Testis (tissue), 3 donors: ENCODE measurements around the gene SLC17A7. TPM values are rescaled to one million over a fixed set of nuclear protein-coding genes. Genes with fewer than 3 reads are reported as not detected.

Source experiments
- DNase-seq: peaks from one replicate; pipeline ENCODE4 v3.0.0-alpha.2; 2019
- H3K27ac ChIP-seq, 2 donors: fragments of 200-600 bp; sonication (generic); one replicate each; pipeline ENCODE4 v1.5.1; 2019
- H3K27me3 ChIP-seq: fragments of 200-600 bp; sonication (generic); one replicate; pipeline ENCODE4 v1.5.1; 2019
- H3K36me3 ChIP-seq: fragments of 200-600 bp; sonication (generic); one replicate; pipeline ENCODE4 v1.5.1; 2017; ENCODE audit warnings: low read depth; ENCODE audit errors: missing control alignments
- H3K4me1 ChIP-seq: fragments of 200-600 bp; sonication (generic); one replicate; pipeline ENCODE4 v1.5.1; 2019
- H3K4me3 ChIP-seq, 2 donors: fragments of 200-600 bp; sonication (generic); one replicate each; pipeline ENCODE4 v1.5.1; 2017 to 2019
- H3K9me3 ChIP-seq: fragments of 200-600 bp; sonication (generic); one replicate; pipeline ENCODE4 v1.5.1; 2017
- POLR2A ChIP-seq: fragments of 450-650 bp; IDR thresholded peaks from one replicate; pipeline ENCODE4 v1.6.1; 2017; ENCODE audit warnings: antibody characterized with exemption, mild to moderate bottlenecking, moderate library complexity
- WGBS, 2 donors: methylation state at CpG; one replicate each; pipeline ENCODE4 v1.1.5; 2018; 5-methylcytosine and 5-hydroxymethylcytosine counted together
- intact Hi-C: fragments of 100-400 bp; cut with DNase I; formaldehyde crosslinking; loops from one replicate; pipeline ENCODE4 v1.15.1; 2023; ENCODE audit warnings: low total_unique reads
- polyA plus RNA-seq: library from polyadenylated mRNA; stranded (reverse); fragments of 350-450 nt; fragmentation: Illumina TruSeq; extraction: RNeasy Lipid Tissue Mini Kit (QIAGEN cat#74804); gene quantifications from one replicate; pipeline ENCODE4 v1.2.3, GENCODE V29; 2014; ENCODE audit warnings: low read depth, low replicate concordance; ENCODE audit not compliant: insufficient read depth
- total RNA-seq, 2 donors: library from RNA; depleted of rRNA; stranded (reverse); fragments of >200 nt; gene quantifications; one replicate each; pipeline ENCODE4 v1.2.3, GENCODE V29; 2016
- TF ChIP-seq, protein P1 (sequence below), 3 experiments: fragments of 450-650 bp in 2 of 3; fragments of 200-600 bp in 1 of 3; sonication (generic) in 1 of 3; IDR thresholded peaks; one replicate each; pipeline ENCODE4 v1.5.1; 2016 to 2019; ENCODE audit warnings: antibody characterized with exemption in 3 of 3, mild to moderate bottlenecking in 2 of 3, moderate library complexity in 1 of 3

Gene SLC17A7
- total and polyA plus RNA-seq, 3 donors from 2014 or later = 2.2 to 3.2 (median 2.7) TPM

DNA sequence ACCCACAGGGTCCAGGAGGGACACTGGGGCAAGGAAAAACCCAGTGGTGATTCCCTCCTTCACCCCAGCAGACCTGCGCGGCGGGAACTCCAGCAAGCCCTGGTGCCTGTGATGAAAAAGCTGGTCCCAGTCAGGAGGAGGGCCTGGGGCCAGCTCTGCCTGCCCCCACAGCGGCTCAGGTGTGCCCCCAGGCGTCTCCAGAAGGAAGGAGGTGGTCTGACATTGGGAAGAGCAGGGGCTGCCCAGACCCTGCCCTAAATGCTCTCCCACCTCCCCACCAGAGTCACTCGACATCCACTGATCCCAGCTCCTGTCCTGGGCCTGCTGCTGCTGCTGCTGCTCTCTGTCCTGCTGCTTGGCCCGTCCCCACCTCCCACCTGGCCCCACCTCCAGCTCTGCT lies 24.2 kb downstream of the SLC17A7 start:
- Histone ChIP-seq H3K4me1 (peaks cover 4% of the 10 kb centered on the region), H3K9me3 (no peaks in the 10 kb centered on the region), H3K27ac (no peak overlapping the region), H3K27me3 (no peaks in the 10 kb centered on the region), H3K36me3 (no peaks in the 10 kb centered on the region), H3K4me3 (no peak overlapping the region)
- intact Hi-C loops = no loop called here
- DNase-seq = no peak
- 66% methylated on average over 7 of the region's 7 CpGs; no CpG with 5 or more reads in 1 of the 2 donors for WGBS, 2 donors
- TF ChIP-seq, protein P1, sequence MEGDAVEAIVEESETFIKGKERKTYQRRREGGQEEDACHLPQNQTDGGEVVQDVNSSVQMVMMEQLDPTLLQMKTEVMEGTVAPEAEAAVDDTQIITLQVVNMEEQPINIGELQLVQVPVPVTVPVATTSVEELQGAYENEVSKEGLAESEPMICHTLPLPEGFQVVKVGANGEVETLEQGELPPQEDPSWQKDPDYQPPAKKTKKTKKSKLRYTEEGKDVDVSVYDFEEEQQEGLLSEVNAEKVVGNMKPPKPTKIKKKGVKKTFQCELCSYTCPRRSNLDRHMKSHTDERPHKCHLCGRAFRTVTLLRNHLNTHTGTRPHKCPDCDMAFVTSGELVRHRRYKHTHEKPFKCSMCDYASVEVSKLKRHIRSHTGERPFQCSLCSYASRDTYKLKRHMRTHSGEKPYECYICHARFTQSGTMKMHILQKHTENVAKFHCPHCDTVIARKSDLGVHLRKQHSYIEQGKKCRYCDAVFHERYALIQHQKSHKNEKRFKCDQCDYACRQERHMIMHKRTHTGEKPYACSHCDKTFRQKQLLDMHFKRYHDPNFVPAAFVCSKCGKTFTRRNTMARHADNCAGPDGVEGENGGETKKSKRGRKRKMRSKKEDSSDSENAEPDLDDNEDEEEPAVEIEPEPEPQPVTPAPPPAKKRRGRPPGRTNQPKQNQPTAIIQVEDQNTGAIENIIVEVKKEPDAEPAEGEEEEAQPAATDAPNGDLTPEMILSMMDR (IDR thresholded peaks at IDR 0.05) = no peak
- TF ChIP-seq POLR2A = no peak

DNA sequence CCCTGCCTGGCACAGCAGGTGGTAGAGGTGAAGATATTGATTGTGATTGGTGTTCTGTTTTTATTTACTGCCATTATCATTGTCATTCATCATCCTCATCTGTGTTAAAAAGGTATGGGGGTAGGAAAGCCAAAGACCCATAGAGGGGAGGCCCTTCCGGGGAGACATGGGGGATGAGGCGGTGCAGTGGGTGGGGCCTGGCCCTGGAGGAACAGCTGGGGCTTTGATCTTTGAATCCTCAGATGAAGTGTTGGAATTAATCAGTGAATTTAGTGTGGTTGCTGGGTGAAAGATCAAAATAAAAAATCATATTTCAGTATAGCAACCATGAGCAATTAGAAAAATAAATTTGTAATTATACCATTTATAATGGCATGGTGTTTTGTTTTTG lies 25.5 kb downstream of the SLC17A7 start:
- 82 to 83% methylated on average over 2 of the region's 2 CpGs for WGBS, 2 donors
- intact Hi-C loops = no loop called here
- H3K27me3 ChIP-seq = no peaks in the 10 kb centered on the region

DNA sequence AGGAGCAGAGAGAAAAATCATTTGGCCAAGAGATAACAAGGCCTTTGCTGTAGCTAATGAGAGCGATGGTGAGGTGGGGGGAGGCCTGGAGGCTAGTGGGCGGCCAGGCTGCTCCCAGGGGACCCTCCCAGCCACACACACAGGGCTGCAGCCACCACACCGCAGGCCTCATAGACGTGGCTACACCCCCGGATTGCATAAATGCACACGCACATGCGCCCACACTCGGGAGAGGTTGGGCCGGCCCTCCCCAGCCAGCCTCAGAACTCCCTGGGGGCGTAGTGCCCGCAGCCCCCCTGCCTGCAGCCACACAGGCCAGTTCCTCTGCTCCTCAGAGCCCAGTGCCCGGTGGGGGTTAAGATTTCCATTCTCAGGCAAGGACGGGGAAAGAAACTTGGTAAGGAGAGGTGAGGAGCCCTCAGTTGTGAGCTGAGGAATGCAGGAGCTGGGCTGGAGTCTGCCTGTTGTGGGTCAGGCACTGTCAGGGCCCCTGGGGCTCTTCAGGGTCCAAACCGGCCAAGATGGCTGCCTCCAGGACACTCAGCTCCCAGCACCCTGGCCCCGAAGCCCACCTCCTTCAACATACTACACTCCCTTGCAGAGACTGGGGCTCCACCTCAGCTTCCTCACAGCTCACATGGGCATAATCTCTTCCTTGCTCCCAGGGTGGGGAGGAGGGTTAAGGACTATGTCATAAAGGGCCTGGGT lies 26.1 kb downstream of the SLC17A7 start:
- no peak for DNase-seq
- Histone ChIP-seq H3K9me3 (no peaks in the 10 kb centered on the region), H3K4me3 (no peak overlapping the region), H3K27me3 (no peaks in the 10 kb centered on the region), H3K4me1 (no peaks in the 10 kb centered on the region), H3K27ac (no peak overlapping the region), H3K36me3 (no peaks in the 10 kb centered on the region)
- TF ChIP-seq POLR2A = no peak
- TF ChIP-seq, protein P1 (IDR thresholded peaks at IDR 0.05) = no peak
- intact Hi-C loops = no loop called here
- 57 to 82% methylated on average over 14 to 15 of the region's 15 CpGs for WGBS, 2 donors

More for the DNA sequence above, 25.5 kb downstream of the SLC17A7 start:
- H3K36me3 ChIP-seq = no peaks in the 10 kb centered on the region
- H3K4me3 ChIP-seq = no peak overlapping the region
- DNase-seq = no peak
- no peaks in the 10 kb centered on the region for H3K4me1 ChIP-seq
- no peaks in the 10 kb centered on the region for H3K9me3 ChIP-seq
- no peak overlapping the region for H3K27ac ChIP-seq
- TF ChIP-seq POLR2A = no peak
- TF ChIP-seq, protein P1 (IDR thresholded peaks at IDR 0.05) = no peak

DNA sequence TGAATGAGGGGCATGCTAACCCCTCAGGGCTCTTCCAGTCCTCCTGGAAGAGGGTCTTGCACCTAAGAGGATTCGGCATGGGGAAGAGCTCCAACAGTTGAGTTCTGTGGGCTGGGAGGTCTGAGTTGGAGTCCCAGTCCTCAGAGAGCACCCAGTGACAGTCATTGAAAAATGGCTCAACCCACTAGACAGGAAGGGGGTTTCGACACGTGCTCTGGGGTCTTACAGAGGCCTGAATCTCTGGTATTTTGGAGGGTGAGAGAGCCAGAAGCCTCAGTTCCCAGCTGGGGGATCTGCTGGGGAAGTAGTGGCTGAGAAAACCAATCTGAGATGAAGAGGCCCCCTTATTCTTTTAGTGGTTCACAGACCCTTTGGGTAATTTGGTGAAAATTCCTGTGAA lies 27.1 kb downstream of the SLC17A7 start:
- WGBS, 2 donors = 92 to 100% methylated on average over 3 of the region's 3 CpGs
- H3K4me1 ChIP-seq = no peaks in the 10 kb centered on the region
- no peak for DNase-seq
- intact Hi-C loops = no loop called here
- TF ChIP-seq POLR2A = no peak
- TF ChIP-seq, protein P1 (IDR thresholded peaks at IDR 0.05) = no peak
- no peaks in the 10 kb centered on the region for H3K36me3 ChIP-seq
- H3K27ac ChIP-seq = no peak overlapping the region
- no peaks in the 10 kb centered on the region for H3K27me3 ChIP-seq
- no peaks in the 10 kb centered on the region for H3K9me3 ChIP-seq
- no peak overlapping the region for H3K4me3 ChIP-seq

DNA sequence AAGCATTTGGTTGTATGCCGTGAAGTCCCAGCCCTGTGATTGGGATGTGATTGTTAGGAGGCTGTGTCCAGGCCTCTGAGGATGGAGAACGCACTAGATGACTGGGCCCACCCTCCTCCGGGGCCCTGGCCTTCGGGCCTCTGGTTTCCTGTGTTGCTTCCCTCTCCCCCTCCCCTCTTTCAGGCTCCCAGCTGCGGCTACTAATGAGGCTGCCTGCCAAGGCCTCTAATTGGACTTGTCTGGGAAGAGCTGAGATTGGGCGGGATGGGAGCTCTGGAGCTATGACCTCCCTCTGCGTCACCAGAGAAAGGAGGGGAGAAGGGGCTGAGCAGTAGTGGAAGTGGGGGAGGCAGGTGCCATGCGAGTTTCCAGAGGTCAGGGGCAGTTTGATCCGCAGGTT lies 28.0 kb downstream of the SLC17A7 start:
- no peaks in the 10 kb centered on the region for H3K36me3 ChIP-seq
- H3K27me3 ChIP-seq = no peaks in the 10 kb centered on the region
- WGBS, 2 donors = 65 to 70% methylated on average over 6 to 9 of the region's 9 CpGs
- TF ChIP-seq, protein P1 (IDR thresholded peaks at IDR 0.05) = no peak
- no peak for TF ChIP-seq POLR2A
- H3K4me3 ChIP-seq = no peak overlapping the region
- intact Hi-C loops = no loop called here
- no peaks in the 10 kb centered on the region for H3K4me1 ChIP-seq
- H3K9me3 ChIP-seq = no peaks in the 10 kb centered on the region
- H3K27ac ChIP-seq = no peak overlapping the region
- DNase-seq = no peak
